ENCODE measurements around the gene TULP4.

Gene TULP4

GRCh38 chr6:158413814-158414565, 101.7 kb downstream of the TULP4 start:
- 98% methylated on average over 4 of the region's 5 CpGs for WGBS (ENCODE audit: insufficient coverage)
- DNase-seq = no peak
- ChIA-PET POLR2A (interaction anchor here (0.7 kb wide), 1 partner anchor 121 kb away, joined by 5 read pairs; no protein-coding TSS in a partner anchor), CTCF (no interaction called here)
- Histone ChIP-seq H3K27me3 (replicated peaks in 2 of 5; ENCODE audit: control insufficient read depth in 4 of 5, insufficient read depth in 5 of 5, low read length in 4 of 5) (no peaks in the 10 kb centered on the region), H3K27ac (ENCODE audit: insufficient read depth in 1 of 2, low read depth in 1 of 2, low read length in 2 of 2, poor library complexity in 1 of 2, severe bottlenecking in 2 of 2) (no peak overlapping the region), H3K36me3 (ENCODE audit: control insufficient read depth in 4 of 4, insufficient read depth in 4 of 4, low read length in 3 of 4) (peaks cover 0 to 17% (median 6%) of the 10 kb centered on the region in 4 experiments), H3K9me3 (ENCODE audit: control extremely low read depth in 1 of 5, control insufficient read depth in 4 of 5, insufficient read depth in 2 of 5, low read depth in 1 of 5, low read length in 4 of 5) (peaks cover 0 to under 1% (median 0%) of the 10 kb centered on the region in 5 experiments), H3K4me1 (ENCODE audit: control extremely low read depth in 1 of 4, control insufficient read depth in 4 of 4, insufficient read depth in 4 of 4, low read length in 3 of 4) (peaks cover 6 to 12% (median 8%) of the 10 kb centered on the region in 4 experiments), H3K4me3 (ENCODE audit: control insufficient read depth in 1 of 7, extremely low read depth in 1 of 7, insufficient read depth in 4 of 7, low read depth in 2 of 7, low read length in 6 of 7) (no peak overlapping the region)

- Histone ChIP-seq H3K36me3 (ENCODE audit: control insufficient read depth in 4 of 4, insufficient read depth in 4 of 4, low read length in 3 of 4) (peaks cover 0 to 17% (median 6%) of the 10 kb centered on the region in 4 experiments), H3K27me3 (replicated peaks in 2 of 5; ENCODE audit: control insufficient read depth in 4 of 5, insufficient read depth in 5 of 5, low read length in 4 of 5) (no peaks in the 10 kb centered on the region), H3K4me1 (ENCODE audit: control extremely low read depth in 1 of 4, control insufficient read depth in 4 of 4, insufficient read depth in 4 of 4, low read length in 3 of 4) (peaks cover 0 to 6% (median 2%) of the 10 kb centered on the region in 4 experiments), H3K9me3 (ENCODE audit: control extremely low read depth in 1 of 5, control insufficient read depth in 4 of 5, insufficient read depth in 2 of 5, low read depth in 1 of 5, low read length in 4 of 5) (peaks cover 0 to 8% (median 0%) of the 10 kb centered on the region in 5 experiments), H3K4me3 (ENCODE audit: control insufficient read depth in 1 of 7, extremely low read depth in 1 of 7, insufficient read depth in 4 of 7, low read depth in 2 of 7, low read length in 6 of 7) (no peak overlapping the region), H3K27ac (ENCODE audit: insufficient read depth in 1 of 2, low read depth in 1 of 2, low read length in 2 of 2, poor library complexity in 1 of 2, severe bottlenecking in 2 of 2) (no peak overlapping the region)
- no peak for DNase-seq
- POLR2A ChIA-PET = no interaction called here
- 100% methylated on average over 4 of the region's 5 CpGs for WGBS (ENCODE audit: insufficient coverage)
- CTCF ChIA-PET = no interaction called here
Observed at GRCh38 chr6:158414851-158415262, 102.6 kb downstream of the TULP4 start.

DNA sequence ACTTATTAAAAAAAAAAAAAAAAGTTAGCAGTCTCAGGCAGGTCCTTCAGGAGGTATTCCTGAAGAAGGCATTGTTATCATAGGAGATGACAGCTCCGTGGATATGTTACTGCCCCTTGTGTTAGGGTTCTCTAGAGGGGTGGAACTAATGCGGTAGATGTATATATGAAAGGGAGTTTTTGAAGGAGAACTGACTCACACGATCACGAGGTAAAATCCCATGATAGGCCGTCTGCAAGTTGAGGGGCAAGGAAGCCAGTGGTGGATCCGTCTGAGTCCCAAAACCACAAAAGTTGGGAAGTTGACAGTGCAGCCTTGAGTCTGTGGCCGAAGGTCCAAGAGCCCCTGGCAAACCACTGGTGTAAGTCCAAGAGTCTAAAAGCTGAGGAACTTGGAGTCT, 103.4 kb downstream of the TULP4 start:
- Histone ChIP-seq H3K36me3 (ENCODE audit: control insufficient read depth in 4 of 4, insufficient read depth in 4 of 4, low read length in 3 of 4) (peaks cover 0 to 17% (median 6%) of the 10 kb centered on the region in 4 experiments), H3K9me3 (ENCODE audit: control extremely low read depth in 1 of 5, control insufficient read depth in 4 of 5, insufficient read depth in 2 of 5, low read depth in 1 of 5, low read length in 4 of 5) (peaks cover 0 to 9% (median 2%) of the 10 kb centered on the region in 5 experiments), H3K27ac (ENCODE audit: insufficient read depth in 1 of 2, low read depth in 1 of 2, low read length in 2 of 2, poor library complexity in 1 of 2, severe bottlenecking in 2 of 2) (no peak overlapping the region), H3K4me3 (ENCODE audit: control insufficient read depth in 1 of 7, extremely low read depth in 1 of 7, insufficient read depth in 4 of 7, low read depth in 2 of 7, low read length in 6 of 7) (no peak overlapping the region), H3K27me3 (replicated peaks in 2 of 5; ENCODE audit: control insufficient read depth in 4 of 5, insufficient read depth in 5 of 5, low read length in 4 of 5) (no peaks in the 10 kb centered on the region), H3K4me1 (ENCODE audit: control extremely low read depth in 1 of 4, control insufficient read depth in 4 of 4, insufficient read depth in 4 of 4, low read length in 3 of 4) (peaks cover 0 to 2% (median 0%) of the 10 kb centered on the region in 4 experiments)
- CTCF ChIA-PET = no interaction called here
- DNase-seq = no peak
- 97% methylated on average over 6 of the region's 7 CpGs for WGBS (ENCODE audit: insufficient coverage)
- POLR2A ChIA-PET = no interaction called here

DNA sequence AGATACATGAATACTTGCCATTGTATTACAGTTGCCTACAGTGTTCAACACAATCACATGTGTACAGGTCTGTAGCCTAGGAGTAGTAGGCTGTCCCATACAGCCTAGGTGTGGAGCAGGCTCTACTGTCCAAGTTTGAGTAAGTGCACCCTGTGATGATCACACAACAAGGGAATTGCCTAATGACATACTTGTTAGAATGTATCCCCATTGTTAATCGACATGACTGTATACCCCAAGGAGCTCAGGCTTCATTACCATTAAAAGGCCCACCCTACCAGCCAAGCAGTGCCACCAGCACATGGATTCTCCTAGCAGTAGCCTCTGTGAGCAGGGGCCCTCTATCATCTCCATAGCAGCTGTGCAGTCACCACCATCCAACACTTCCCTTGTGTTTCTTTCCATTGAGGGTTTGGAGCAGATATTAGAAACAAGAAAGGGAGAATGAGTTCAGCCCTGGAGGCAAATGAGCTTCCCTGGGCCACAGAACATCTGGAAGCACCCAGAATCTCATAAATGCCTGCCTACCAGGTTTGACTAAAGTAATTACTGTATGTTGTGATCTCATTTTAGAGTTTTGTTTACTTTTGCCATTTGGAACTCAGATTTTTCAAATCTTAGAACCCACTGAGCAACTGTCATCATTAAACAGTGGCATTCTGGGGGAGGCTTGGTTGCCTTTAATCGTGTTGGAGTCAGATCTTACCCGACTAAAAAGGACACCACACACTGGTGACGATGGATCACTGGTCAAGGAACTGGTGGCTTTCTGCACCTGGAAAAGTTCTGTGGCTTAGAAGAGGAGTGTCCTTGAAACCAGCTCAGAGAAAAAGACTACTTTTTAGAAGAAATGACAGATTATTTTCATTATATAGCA, 104.9 kb downstream of the TULP4 start:
- Histone ChIP-seq H3K9me3 (ENCODE audit: control extremely low read depth in 1 of 5, control insufficient read depth in 4 of 5, insufficient read depth in 2 of 5, low read depth in 1 of 5, low read length in 4 of 5) (peaks cover 0 to 9% (median 2%) of the 10 kb centered on the region in 5 experiments), H3K27ac (ENCODE audit: insufficient read depth in 1 of 2, low read depth in 1 of 2, low read length in 2 of 2, poor library complexity in 1 of 2, severe bottlenecking in 2 of 2) (no peak overlapping the region), H3K4me3 (ENCODE audit: control insufficient read depth in 1 of 7, extremely low read depth in 1 of 7, insufficient read depth in 4 of 7, low read depth in 2 of 7, low read length in 6 of 7) (no peak overlapping the region), H3K36me3 (ENCODE audit: control insufficient read depth in 4 of 4, insufficient read depth in 4 of 4, low read length in 3 of 4) (peaks cover 0 to 17% (median 6%) of the 10 kb centered on the region in 4 experiments), H3K27me3 (replicated peaks in 2 of 5; ENCODE audit: control insufficient read depth in 4 of 5, insufficient read depth in 5 of 5, low read length in 4 of 5) (no peaks in the 10 kb centered on the region), H3K4me1 (ENCODE audit: control extremely low read depth in 1 of 4, control insufficient read depth in 4 of 4, insufficient read depth in 4 of 4, low read length in 3 of 4) (no peaks in the 10 kb centered on the region)
- CTCF ChIA-PET = interaction anchor here (0.9 to 1.7 kb wide), 3 partner anchors 14 to 54 kb away, joined by 3 to 6 read pairs (median 3); no protein-coding TSS in a partner anchor
- no peak for DNase-seq
- WGBS (ENCODE audit: insufficient coverage) = 100% methylated on average over 3 of the region's 4 CpGs
- POLR2A ChIA-PET = no interaction called here

GRCh38 chr6:158417760-158418098, 105.5 kb downstream of the TULP4 start:
- CTCF ChIA-PET = interaction anchor here (1.7 kb wide), 1 partner anchor 54 kb away, joined by 3 read pairs; no protein-coding TSS in a partner anchor
- WGBS (ENCODE audit: insufficient coverage) = 88% methylated on average over 1 of the region's 1 CpG
- POLR2A ChIA-PET = no interaction called here
- no peaks in the 10 kb centered on the region for H3K27me3 ChIP-seq (replicated peaks in 2 of 5; ENCODE audit: control insufficient read depth in 4 of 5, insufficient read depth in 5 of 5, low read length in 4 of 5)
- H3K36me3 ChIP-seq (ENCODE audit: control insufficient read depth in 4 of 4, insufficient read depth in 4 of 4, low read length in 3 of 4) = peaks cover 0 to 17% (median 6%) of the 10 kb centered on the region in 4 experiments
- H3K4me3 ChIP-seq (ENCODE audit: control insufficient read depth in 1 of 7, extremely low read depth in 1 of 7, insufficient read depth in 4 of 7, low read depth in 2 of 7, low read length in 6 of 7) = no peak overlapping the region
- H3K4me1 ChIP-seq (ENCODE audit: control extremely low read depth in 1 of 4, control insufficient read depth in 4 of 4, insufficient read depth in 4 of 4, low read length in 3 of 4) = no peaks in the 10 kb centered on the region
- peaks cover 0 to 9% (median 2%) of the 10 kb centered on the region in 5 experiments for H3K9me3 ChIP-seq (ENCODE audit: control extremely low read depth in 1 of 5, control insufficient read depth in 4 of 5, insufficient read depth in 2 of 5, low read depth in 1 of 5, low read length in 4 of 5)
- no peak overlapping the region for H3K27ac ChIP-seq (ENCODE audit: insufficient read depth in 1 of 2, low read depth in 1 of 2, low read length in 2 of 2, poor library complexity in 1 of 2, severe bottlenecking in 2 of 2)
- DNase-seq = no peak

DNA sequence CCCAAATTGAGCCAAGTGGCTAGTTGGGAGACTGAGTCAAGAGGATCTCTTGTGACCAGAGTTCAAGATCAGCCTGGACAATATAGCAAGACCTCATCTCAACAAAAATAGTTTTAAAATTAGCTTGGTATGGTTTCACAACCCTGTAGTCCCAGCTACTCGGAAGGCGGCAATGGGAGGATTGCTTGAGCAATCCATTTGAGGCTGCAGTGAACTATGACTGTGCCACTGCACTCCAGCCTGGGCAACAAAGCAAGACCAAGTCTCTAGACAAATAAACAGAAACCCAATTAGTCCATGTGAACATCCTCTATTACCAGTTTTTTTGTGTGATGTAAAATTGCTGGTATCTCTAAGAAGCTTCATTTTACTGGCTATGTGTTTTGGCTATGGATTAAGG, 106.2 kb downstream of the TULP4 start:
- ChIA-PET POLR2A (no interaction called here), CTCF (interaction anchor here (1.0 kb wide), 1 partner anchor 14 kb away, joined by 3 read pairs; no protein-coding TSS in a partner anchor)
- no peak overlapping the region for H3K4me3 ChIP-seq (ENCODE audit: control insufficient read depth in 1 of 7, extremely low read depth in 1 of 7, insufficient read depth in 4 of 7, low read depth in 2 of 7, low read length in 6 of 7)
- peaks cover 0 to 13% (median 6%) of the 10 kb centered on the region in 4 experiments for H3K36me3 ChIP-seq (ENCODE audit: control insufficient read depth in 4 of 4, insufficient read depth in 4 of 4, low read length in 3 of 4)
- no peak overlapping the region for H3K27ac ChIP-seq (ENCODE audit: insufficient read depth in 1 of 2, low read depth in 1 of 2, low read length in 2 of 2, poor library complexity in 1 of 2, severe bottlenecking in 2 of 2)
- peaks cover 0 to 9% (median 2%) of the 10 kb centered on the region in 5 experiments for H3K9me3 ChIP-seq (ENCODE audit: control extremely low read depth in 1 of 5, control insufficient read depth in 4 of 5, insufficient read depth in 2 of 5, low read depth in 1 of 5, low read length in 4 of 5)
- H3K4me1 ChIP-seq (ENCODE audit: control extremely low read depth in 1 of 4, control insufficient read depth in 4 of 4, insufficient read depth in 4 of 4, low read length in 3 of 4) = no peaks in the 10 kb centered on the region
- H3K27me3 ChIP-seq (replicated peaks in 2 of 5; ENCODE audit: control insufficient read depth in 4 of 5, insufficient read depth in 5 of 5, low read length in 4 of 5) = no peaks in the 10 kb centered on the region
- WGBS (ENCODE audit: insufficient coverage) = 100% methylated on average over 2 of the region's 2 CpGs
- DNase-seq = no peak
